GM21737 (cell line): Measurements from ENCODE around the gene TFAP2E.

ENCODE experiments used
- ATAC-seq: cut with Tn5 transposase; IDR thresholded peaks from one replicate; pipeline ENCODE4 v1.9.1; 2021; ENCODE audit warnings: mild to moderate bottlenecking, moderate library complexity; ENCODE audit not compliant: unreplicated experiment

The TFAP2E gene

GRCh38 chr1:35556484-35557117 lies 16.5 kb upstream of the TFAP2E start:
- ATAC-seq: no peak

- ATAC-seq: peak; percentile 69
These were observed 15.9 kb upstream of the TFAP2E start, which contains the start of gene KIAA0319L for GRCh38 chr1:35557118-35557610. Gene KIAA0319L, minus strand, starts transcription at chr1:35557403. Its CDS starts 2,912 bp downstream, at chr1:35554491.

GRCh38 chr1:35557611-35558373 lies 15.3 kb upstream of the TFAP2E start, which contains the start of gene NCDN:
Gene NCDN, plus strand, starts transcription at chr1:35557799. Its CDS starts 392 bp downstream, at chr1:35558191.
- peak; percentile 71 for ATAC-seq

- ATAC-seq: no peak
These were observed 14.5 kb upstream of the TFAP2E start for GRCh38 chr1:35558374-35559316.

GRCh38 chr1:35559317-35559944 lies 13.7 kb upstream of the TFAP2E start:
- no peak for ATAC-seq

- no peak for ATAC-seq
These were observed 12.6 kb upstream of the TFAP2E start for GRCh38 chr1:35560256-35561225.

- no peak for ATAC-seq
These were observed 11.7 kb upstream of the TFAP2E start for GRCh38 chr1:35561297-35561971.

GRCh38 chr1:35561972-35562680 lies 11.0 kb upstream of the TFAP2E start:
- ATAC-seq: no peak

- no peak for ATAC-seq
These were observed 9.9 kb upstream of the TFAP2E start for GRCh38 chr1:35563166-35563565.

- no peak for ATAC-seq
These were observed 8.9 kb upstream of the TFAP2E start for GRCh38 chr1:35564037-35564883.

GRCh38 chr1:35564884-35565741 lies 8.0 kb upstream of the TFAP2E start:
- ATAC-seq: no peak

GRCh38 chr1:35565742-35566133 lies 7.4 kb upstream of the TFAP2E start:
- no peak for ATAC-seq

- no peak for ATAC-seq
These were observed 5.1 kb upstream of the TFAP2E start for GRCh38 chr1:35567947-35568558.

- ATAC-seq: no peak
These were observed 4.1 kb upstream of the TFAP2E start for GRCh38 chr1:35568975-35569395.

- no peak for ATAC-seq
These were observed 3.2 kb upstream of the TFAP2E start for GRCh38 chr1:35569936-35570335.

- no peak for ATAC-seq
These were observed 2.5 kb upstream of the TFAP2E start for GRCh38 chr1:35570589-35571137.
